ENCODE measurements around the gene KPNA1. TPM values are rescaled to one million over a fixed set of nuclear protein-coding genes. Genes with fewer than 3 reads are reported as not detected.

Gene KPNA1
- total and polyA plus RNA-seq, 2 of the 13 experiments (the other 11 are each of a cell fraction or from before 2014, with no cell fraction given): 15.4 to 30.0 TPM

- TF ChIP-seq KMT2B (CRISPR knock-in tag; IDR thresholded peaks at IDR 0.05) (no peak), ZFP36L1 (CRISPR knock-in tag; IDR thresholded peaks at IDR 0.05) (no peak), JDP2 (CRISPR knock-in tag; IDR thresholded peaks at IDR 0.05; ENCODE audit: borderline replicate concordance) (no peak), NFKB2 (CRISPR knock-in tag; IDR thresholded peaks at IDR 0.05; ENCODE audit: borderline replicate concordance) (no peak)
Measured at GRCh38 chr3:122469659-122470058, 45.1 kb downstream of the KPNA1 start (continued).

- Histone ChIP-seq H3K4me2 (ENCODE audit: low read depth, low read length) (no peak overlapping the region), H3K4me3 (replicated peaks in 1 of 3; ENCODE audit: insufficient read depth in 1 of 3, low read depth in 2 of 3, low read length in 3 of 3) (no peak overlapping the region), H3K36me3 (replicated peaks in 1 of 2; ENCODE audit: control insufficient read depth in 1 of 2, insufficient read depth in 2 of 2, low read length in 2 of 2) (peaks cover 0 to 3% of the 10 kb centered on the region in 2 experiments; a peak in 3 of 5 replicates), H4K20me1 (ENCODE audit: insufficient read depth, low read length) (0 out of 2 replicates have a peak, but pooled peaks cover 2% of the 10 kb centered on the region), H3K27me3 (ENCODE audit: control insufficient read depth in 1 of 2, insufficient read depth in 2 of 2, low read length in 2 of 2) (no peaks in the 10 kb centered on the region), H3K9ac (ENCODE audit: insufficient read depth, low read depth, low read length) (no peak overlapping the region), H2AFZ (ENCODE audit: low read length) (no peak overlapping the region), H3K79me2 (ENCODE audit: insufficient read depth, low read length) (peaks cover 39% of the 10 kb centered on the region), H3K4me1 (ENCODE audit: insufficient read depth, low read length) (peaks cover 13% of the 10 kb centered on the region), H3K9me3 (ENCODE audit: low read length) (no peaks in the 10 kb centered on the region), H3K27ac (ENCODE audit: extremely low read length, insufficient read depth, low read length) (no peak overlapping the region)
- ChIA-PET POLR2A (no interaction called here), CTCF (ENCODE audit: low intra/inter-chr PET ratio, low total read pairs) (no interaction called here)
- BruUV-seq (replicated peaks): no TSS peak
- in situ Hi-C loops (cut with HindIII; ENCODE audit: extremely low pct_ligation_motif_present, low pct_unique_long_range_greater_than_20kb) (no loop called here), intact Hi-C loops (cut with micrococcal nuclease; ENCODE audit: unreplicated experiment) (no loop called here)
- no peak for ATAC-seq
- FAIRE-seq: no peak
- no peak for TF ChIP-seq SIN3B (IDR thresholded peaks at IDR 0.05; ENCODE audit: low read length)
- TF ChIP-seq STAT5B (CRISPR knock-in tag; IDR thresholded peaks at IDR 0.05): no peak
- TF ChIP-seq DMTF1 (CRISPR knock-in tag; IDR thresholded peaks at IDR 0.05): no peak
- no peak for TF ChIP-seq HNRNPLL (IDR thresholded peaks at IDR 0.05; ENCODE audit: low read depth, low read length, poor library complexity, severe bottlenecking)
- TF ChIP-seq MYPOP (CRISPR knock-in tag; IDR thresholded peaks at IDR 0.05): no peak
- no peak for TF ChIP-seq ZNF318 (CRISPR knock-in tag; IDR thresholded peaks at IDR 0.05)
- TF ChIP-seq ZNF510 (CRISPR knock-in tag; IDR thresholded peaks at IDR 0.05; ENCODE audit: low read depth): no peak
- WGBS (ENCODE audit: low lambda C conversion rate): 78% methylated on average over 3 of the region's 3 CpGs
- no peak for DNase-seq (ENCODE audit: low spot score)
Measured at GRCh38 chr3:122468896-122469533, 45.7 kb downstream of the KPNA1 start.

Measured in HepG2 (cell line).